Caco-2 (cell line): ENCODE results near the gene VOPP1. TPM values are rescaled to one million over a fixed set of nuclear protein-coding genes. Genes with fewer than 3 reads are reported as not detected.
"Not testable (repeated sequence)": the region's sequence is repeated elsewhere in the genome, so short reads cannot be mapped to it uniquely, and the experiment has no call there.

Experiments used
- BruUV-seq: library from RNA; stranded (reverse); fragments of 400-500 nt; replicated peaks from 2 replicates; lab custom pipeline; 2021; lab: Mats Ljungman, UMichigan
- CTCF ChIA-PET: fragments of 300-600 bp; sonication (Branson Sonifier 250); formaldehyde crosslinking; loops from one replicate; lab custom pipeline; 2022; ENCODE audit warnings: antibody characterized with exemption; lab: Charles Lee
- POLR2A ChIA-PET: fragments of 300-600 bp; sonication (Branson Sonifier 250); formaldehyde crosslinking; loops from one replicate; lab custom pipeline; 2022; ENCODE audit warnings: antibody characterized with exemption; lab: Charles Lee
- DNase-seq, 2 experiments: peaks; one replicate each; pipeline versions ENCODE4 v3.0.0 to v3.0.0-alpha.2; 2020 to 2022
- H3K27me3 ChIP-seq: replicated peaks from 2 replicates; pipeline ENCODE4 v1.6.0; 2011; ENCODE audit warnings: low read length; ENCODE audit not compliant: control insufficient read depth, insufficient read depth
- H3K36me3 ChIP-seq: 2 replicates; pipeline ENCODE4 v1.5.1; 2011; ENCODE audit warnings: low read length; ENCODE audit not compliant: control insufficient read depth, insufficient read depth
- H3K4me1 ChIP-seq: fragments of 250-450 bp; sonication (Bioruptor Pico); 2 replicates; pipeline ENCODE4 v1.5.1; 2020; ENCODE audit warnings: mild to moderate bottlenecking
- H3K4me3 ChIP-seq: 2 replicates; pipeline ENCODE4 v1.5.1; 2011; ENCODE audit warnings: low read depth, mild to moderate bottlenecking, control low read depth, low read length
- H3K9me3 ChIP-seq: fragments of 250-450 bp; sonication (Bioruptor Pico); 2 replicates; pipeline ENCODE4 v1.5.1; 2020; ENCODE audit warnings: mild to moderate bottlenecking, moderate library complexity
- H3K27ac Mint-ChIP-seq: one replicate; pipeline ENCODE4 v1.8.0; 2022; ENCODE audit warnings: mixed read lengths; ENCODE audit not compliant: unreplicated experiment
- H3K27me3 Mint-ChIP-seq: one replicate; pipeline ENCODE4 v1.8.0; 2022; ENCODE audit warnings: mixed read lengths; ENCODE audit not compliant: insufficient read depth, unreplicated experiment
- H3K36me3 Mint-ChIP-seq: one replicate; pipeline ENCODE4 v1.8.0; 2022; ENCODE audit warnings: mild to moderate bottlenecking, mixed read lengths; ENCODE audit not compliant: insufficient read depth, unreplicated experiment
- H3K4me1 Mint-ChIP-seq: one replicate; pipeline ENCODE4 v1.8.0; 2022; ENCODE audit warnings: low read depth, mixed read lengths; ENCODE audit not compliant: unreplicated experiment
- H3K4me3 Mint-ChIP-seq: one replicate; pipeline ENCODE4 v1.8.0; 2022; ENCODE audit warnings: mild to moderate bottlenecking, moderate library complexity, mixed read lengths; ENCODE audit not compliant: unreplicated experiment
- H3K9me3 Mint-ChIP-seq: one replicate; pipeline ENCODE4 v1.8.0; 2022; ENCODE audit warnings: mixed read lengths; ENCODE audit not compliant: unreplicated experiment
- intact Hi-C: fragments of 100-400 bp; cut with micrococcal nuclease; formaldehyde crosslinking; loops from one replicate; pipeline ENCODE4 v1.10.0; 2022; ENCODE audit not compliant: unreplicated experiment
- total RNA-seq: library from RNA; stranded (reverse); gene quantifications from 2 replicates; pipeline ENCODE4 v1.2.3, GENCODE V29; 2022
- TF ChIP-seq, protein P1 (sequence below), 2 experiments: fragments of 200-600 bp in 1 of 2; IDR thresholded peaks; 1 replicate in 1 of 2; 2 replicates in 1 of 2; pipeline versions ENCODE4 v1.5.1 to v1.8.0; 2011 to 2022; ENCODE audit warnings: antibody characterized with exemption in 1 of 2, control low read depth in 1 of 2, inconsistent platforms in 1 of 2, low read depth in 1 of 2, low read length in 1 of 2, mild to moderate bottlenecking in 1 of 2, moderate library complexity in 1 of 2; ENCODE audit not compliant: insufficient read depth in 1 of 2, severe bottlenecking in 1 of 2, unreplicated experiment in 1 of 2

The VOPP1 gene
- total RNA-seq, 1 experiment from 2014 or later, result 46.8 TPM

DNA sequence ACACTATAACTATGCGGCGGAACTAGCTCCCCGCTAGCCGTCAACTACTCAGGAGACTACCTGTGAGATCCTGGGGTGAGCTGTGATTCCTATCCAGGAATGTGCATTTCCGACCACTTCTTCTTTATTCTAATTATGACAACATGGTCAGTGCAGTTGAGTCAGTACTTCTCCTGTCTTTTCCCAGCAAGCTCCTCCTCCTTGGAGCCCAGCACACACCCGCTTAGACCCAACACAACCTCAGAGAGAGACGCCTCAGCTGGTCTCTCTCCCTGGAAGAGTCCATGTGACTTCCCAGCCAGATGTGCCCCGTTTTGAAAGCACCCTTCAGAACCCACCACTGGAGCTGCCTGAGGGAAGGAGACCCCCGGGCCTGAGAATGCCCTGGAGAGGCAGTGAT, 100.7 kb downstream of the VOPP1 start:
- H3K4me3 ChIP-seq, DNase-seq, H3K4me1 ChIP-seq, H3K36me3 Mint-ChIP-seq, H3K27me3 Mint-ChIP-seq, POLR2A ChIA-PET, BruUV-seq, H3K9me3 ChIP-seq, intact Hi-C loops, H3K4me1 Mint-ChIP-seq, H3K27ac Mint-ChIP-seq, H3K36me3 ChIP-seq, H3K27me3 ChIP-seq, H3K4me3 Mint-ChIP-seq, H3K9me3 Mint-ChIP-seq, CTCF ChIA-PET: not testable (repeated sequence)

DNA sequence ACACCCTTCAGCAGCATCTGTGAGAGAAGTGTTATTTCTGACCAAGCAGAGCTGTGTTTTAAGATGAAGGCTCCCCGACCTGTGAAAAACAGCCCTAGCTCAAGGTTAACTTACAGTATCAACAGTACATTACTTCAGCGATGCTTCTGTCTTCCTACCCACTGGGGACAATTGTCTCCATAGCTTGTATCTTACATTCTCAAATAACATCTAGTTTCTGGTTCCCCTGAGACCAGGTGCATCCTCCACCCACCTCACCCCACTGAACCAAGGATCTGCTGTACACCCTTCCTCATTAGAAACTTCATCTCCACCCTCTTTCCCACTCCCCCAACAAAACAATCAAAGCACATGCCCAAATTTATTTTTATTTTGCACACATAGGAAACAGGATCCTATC, 102.0 kb downstream of the VOPP1 start:
- no TSS peak for BruUV-seq
- intact Hi-C loops, result no loop called here
- Mint-ChIP-seq H3K4me1 (no peaks in the 10 kb centered on the region), H3K27me3 (no peaks in the 10 kb centered on the region), H3K27ac (no peak overlapping the region), H3K9me3 (peaks cover 10% of the 10 kb centered on the region), H3K4me3 (no peak overlapping the region), H3K36me3 (peaks cover 7% of the 10 kb centered on the region)
- ChIA-PET CTCF (no interaction called here), POLR2A (no interaction called here)
- H3K4me1 ChIP-seq, result no peaks in the 10 kb centered on the region
- TF ChIP-seq, protein P1, sequence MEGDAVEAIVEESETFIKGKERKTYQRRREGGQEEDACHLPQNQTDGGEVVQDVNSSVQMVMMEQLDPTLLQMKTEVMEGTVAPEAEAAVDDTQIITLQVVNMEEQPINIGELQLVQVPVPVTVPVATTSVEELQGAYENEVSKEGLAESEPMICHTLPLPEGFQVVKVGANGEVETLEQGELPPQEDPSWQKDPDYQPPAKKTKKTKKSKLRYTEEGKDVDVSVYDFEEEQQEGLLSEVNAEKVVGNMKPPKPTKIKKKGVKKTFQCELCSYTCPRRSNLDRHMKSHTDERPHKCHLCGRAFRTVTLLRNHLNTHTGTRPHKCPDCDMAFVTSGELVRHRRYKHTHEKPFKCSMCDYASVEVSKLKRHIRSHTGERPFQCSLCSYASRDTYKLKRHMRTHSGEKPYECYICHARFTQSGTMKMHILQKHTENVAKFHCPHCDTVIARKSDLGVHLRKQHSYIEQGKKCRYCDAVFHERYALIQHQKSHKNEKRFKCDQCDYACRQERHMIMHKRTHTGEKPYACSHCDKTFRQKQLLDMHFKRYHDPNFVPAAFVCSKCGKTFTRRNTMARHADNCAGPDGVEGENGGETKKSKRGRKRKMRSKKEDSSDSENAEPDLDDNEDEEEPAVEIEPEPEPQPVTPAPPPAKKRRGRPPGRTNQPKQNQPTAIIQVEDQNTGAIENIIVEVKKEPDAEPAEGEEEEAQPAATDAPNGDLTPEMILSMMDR (IDR thresholded peaks at IDR 0.05; ENCODE audit: insufficient read depth in 1 of 2, low read depth in 1 of 2, low read length in 1 of 2, severe bottlenecking in 1 of 2, unreplicated experiment in 1 of 2), result no peak
- no peaks in the 10 kb centered on the region for H3K27me3 ChIP-seq
- H3K4me3 ChIP-seq, result no peak overlapping the region
- no peaks in the 10 kb centered on the region for H3K9me3 ChIP-seq
- H3K36me3 ChIP-seq, result no peaks in the 10 kb centered on the region
- DNase-seq, result no peak

DNA sequence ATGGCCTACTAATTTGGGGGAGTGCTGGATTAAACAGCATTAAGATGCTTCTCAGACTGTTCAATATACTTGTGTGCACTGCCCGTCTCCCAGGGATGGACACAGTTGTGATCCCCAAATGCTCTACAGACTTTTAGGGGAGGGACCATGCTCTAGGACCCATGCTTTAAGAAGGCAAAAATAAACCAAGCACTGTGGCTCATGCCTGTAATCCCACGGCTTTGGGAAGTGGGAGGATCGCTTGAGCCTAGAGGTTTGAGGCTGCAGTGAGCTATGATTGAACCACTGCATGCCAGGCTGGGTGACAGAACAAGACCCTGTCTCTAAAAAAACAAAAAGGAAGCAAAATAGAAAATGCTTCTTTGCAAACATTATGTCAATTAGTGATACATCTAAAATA, 102.6 kb downstream of the VOPP1 start:
- Histone ChIP-seq H3K36me3 (no peaks in the 10 kb centered on the region; the same call in 1 of the 2 replicates), H3K27me3 (no peaks in the 10 kb centered on the region), H3K4me1 (no peaks in the 10 kb centered on the region), H3K4me3 (no peak overlapping the region), H3K9me3 (no peaks in the 10 kb centered on the region)
- DNase-seq, result no peak
- ChIA-PET POLR2A (no interaction called here), CTCF (no interaction called here)
- Mint-ChIP-seq H3K27ac (no peak overlapping the region), H3K4me3 (no peak overlapping the region), H3K27me3 (no peaks in the 10 kb centered on the region), H3K4me1 (no peaks in the 10 kb centered on the region), H3K9me3 (peaks cover 10% of the 10 kb centered on the region), H3K36me3 (peaks cover 7% of the 10 kb centered on the region)
- BruUV-seq, result no TSS peak
- intact Hi-C loops, result no loop called here
- TF ChIP-seq, protein P1 (IDR thresholded peaks at IDR 0.05; ENCODE audit: insufficient read depth in 1 of 2, low read depth in 1 of 2, low read length in 1 of 2, severe bottlenecking in 1 of 2, unreplicated experiment in 1 of 2), result no peak

DNA sequence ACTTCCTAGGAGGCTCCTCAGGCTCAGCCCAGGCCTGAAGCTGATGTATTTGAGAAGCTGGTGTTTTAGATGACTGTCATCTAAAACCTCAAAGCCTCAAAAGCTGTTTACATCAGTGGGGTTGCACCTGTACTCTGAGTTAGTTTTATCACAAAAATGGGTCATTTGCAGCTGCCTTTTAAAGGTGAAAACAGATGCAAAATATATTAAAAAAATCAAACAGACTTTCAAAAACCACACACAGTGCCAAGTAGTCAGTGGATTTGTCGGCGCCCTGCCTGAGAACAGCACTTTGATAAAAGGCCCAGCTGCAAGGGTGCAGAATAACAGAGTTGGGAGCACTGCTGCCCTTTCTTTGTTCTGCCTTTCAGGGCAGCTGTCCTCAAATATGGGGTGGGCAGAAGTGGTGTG, 103.0 kb downstream of the VOPP1 start:
- POLR2A ChIA-PET, result no interaction called here
- peaks cover 7% of the 10 kb centered on the region for H3K36me3 Mint-ChIP-seq
- H3K4me1 Mint-ChIP-seq, result no peaks in the 10 kb centered on the region
- TF ChIP-seq, protein P1 (IDR thresholded peaks at IDR 0.05; ENCODE audit: insufficient read depth in 1 of 2, low read depth in 1 of 2, low read length in 1 of 2, severe bottlenecking in 1 of 2, unreplicated experiment in 1 of 2), result no peak
- H3K4me1 ChIP-seq, result no peaks in the 10 kb centered on the region
- CTCF ChIA-PET, result no interaction called here
- H3K27me3 Mint-ChIP-seq, result no peaks in the 10 kb centered on the region
- DNase-seq, result no peak
- peaks cover 10% of the 10 kb centered on the region for H3K9me3 Mint-ChIP-seq
- no peaks in the 10 kb centered on the region for H3K9me3 ChIP-seq
- H3K36me3 ChIP-seq, result no peaks in the 10 kb centered on the region; the same call in 1 of the 2 replicates
- H3K27ac Mint-ChIP-seq, result no peak overlapping the region
- H3K4me3 Mint-ChIP-seq, result no peak overlapping the region
- intact Hi-C loops, result no loop called here
- no TSS peak for BruUV-seq
- H3K4me3 ChIP-seq, result no peak overlapping the region
- H3K27me3 ChIP-seq, result no peaks in the 10 kb centered on the region
